ENCODE data around the gene TGFBR3L.
A peak's percentile ranks its signal among the peaks of the same experiment; 100 is the strongest.
"Not testable (repeated sequence)": the region's sequence is repeated elsewhere in the genome, so short reads cannot be mapped to it uniquely, and the experiment has no call there.

The TGFBR3L gene

DNA sequence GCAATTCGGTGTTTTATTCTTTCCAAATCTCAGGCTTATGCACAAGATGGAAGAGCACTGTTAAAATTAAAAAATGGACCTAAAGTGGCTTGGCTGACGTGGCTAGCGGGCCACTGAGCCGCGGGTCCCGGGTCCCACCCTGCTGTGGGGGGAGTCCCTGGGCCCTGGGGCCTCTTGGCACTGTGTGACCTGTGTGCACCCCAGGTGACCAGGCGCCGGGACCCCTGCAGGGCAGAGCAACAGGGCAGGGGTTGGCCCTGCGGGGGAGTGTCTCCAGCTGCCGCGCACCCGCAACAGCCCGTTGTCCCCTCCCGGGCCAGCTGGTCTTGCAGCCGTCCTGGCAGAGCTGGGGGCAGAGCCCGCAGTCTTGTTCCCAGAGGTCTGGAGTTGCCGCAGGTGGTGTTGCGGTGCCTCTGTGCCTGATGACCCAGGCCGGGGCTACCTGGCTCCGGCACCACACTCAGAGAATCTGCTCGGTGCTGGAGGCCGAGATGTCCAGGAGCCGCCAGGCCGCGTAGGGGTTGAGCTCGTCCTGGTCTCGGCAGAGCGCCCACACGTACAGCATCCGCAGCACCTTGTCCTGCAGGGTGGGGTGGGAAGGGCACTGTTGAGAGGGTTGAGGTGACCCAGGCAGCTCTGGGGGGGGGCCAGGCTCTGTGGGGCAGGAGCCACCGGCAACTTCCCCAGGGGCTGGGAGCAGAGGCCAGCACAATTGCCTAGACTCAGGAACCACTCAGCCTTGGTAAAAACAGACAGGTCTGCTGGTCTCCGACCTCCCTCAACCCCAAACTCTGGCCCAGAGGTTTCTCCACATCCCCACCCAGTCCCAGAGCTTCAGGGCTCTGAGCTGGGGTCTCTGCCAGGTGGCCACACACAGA, 12.3 kb downstream of the TGFBR3L start:
- no peak for TF ChIP-seq ZFX (IDR thresholded peaks at IDR 0.05)
- TF ChIP-seq, protein P1, sequence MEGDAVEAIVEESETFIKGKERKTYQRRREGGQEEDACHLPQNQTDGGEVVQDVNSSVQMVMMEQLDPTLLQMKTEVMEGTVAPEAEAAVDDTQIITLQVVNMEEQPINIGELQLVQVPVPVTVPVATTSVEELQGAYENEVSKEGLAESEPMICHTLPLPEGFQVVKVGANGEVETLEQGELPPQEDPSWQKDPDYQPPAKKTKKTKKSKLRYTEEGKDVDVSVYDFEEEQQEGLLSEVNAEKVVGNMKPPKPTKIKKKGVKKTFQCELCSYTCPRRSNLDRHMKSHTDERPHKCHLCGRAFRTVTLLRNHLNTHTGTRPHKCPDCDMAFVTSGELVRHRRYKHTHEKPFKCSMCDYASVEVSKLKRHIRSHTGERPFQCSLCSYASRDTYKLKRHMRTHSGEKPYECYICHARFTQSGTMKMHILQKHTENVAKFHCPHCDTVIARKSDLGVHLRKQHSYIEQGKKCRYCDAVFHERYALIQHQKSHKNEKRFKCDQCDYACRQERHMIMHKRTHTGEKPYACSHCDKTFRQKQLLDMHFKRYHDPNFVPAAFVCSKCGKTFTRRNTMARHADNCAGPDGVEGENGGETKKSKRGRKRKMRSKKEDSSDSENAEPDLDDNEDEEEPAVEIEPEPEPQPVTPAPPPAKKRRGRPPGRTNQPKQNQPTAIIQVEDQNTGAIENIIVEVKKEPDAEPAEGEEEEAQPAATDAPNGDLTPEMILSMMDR (conservative IDR thresholded peaks at IDR 0.05): no peak
- no peak overlapping the region for H3K27ac ChIP-seq

DNA sequence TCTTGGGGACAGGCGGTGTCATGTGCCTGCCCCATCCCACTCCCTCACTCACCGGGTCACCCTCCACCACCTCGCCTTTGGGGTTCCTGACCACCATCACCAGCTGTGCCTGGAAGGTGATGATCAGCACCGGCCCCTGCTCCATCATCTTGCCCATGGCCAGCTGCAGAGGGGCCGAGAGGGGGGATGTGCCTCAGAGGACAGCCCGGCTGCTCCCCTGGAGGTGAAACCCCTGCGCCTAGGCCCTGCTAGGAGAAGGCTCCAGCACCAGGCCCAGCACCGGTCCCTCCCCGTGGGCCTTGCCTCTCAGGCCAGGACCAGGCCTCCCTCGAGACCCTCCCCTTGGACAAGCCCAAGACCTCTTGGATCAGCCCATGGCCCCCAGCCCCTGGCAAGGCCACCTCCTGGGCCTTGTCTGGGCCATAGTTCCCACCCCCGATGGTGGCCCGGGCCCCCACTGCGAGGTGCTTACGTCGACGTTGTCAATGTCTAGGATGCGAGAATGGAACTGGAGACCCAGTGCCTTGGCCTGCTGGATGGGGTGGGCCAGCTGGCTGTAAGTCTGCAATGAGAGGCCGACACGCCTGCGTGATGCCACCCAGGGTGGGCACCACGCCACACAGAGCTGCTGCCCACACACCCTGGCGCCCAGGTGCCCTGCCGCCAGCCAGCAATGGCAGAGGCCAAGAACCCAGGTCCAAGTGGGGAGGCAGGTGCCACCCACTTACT, 13.1 kb downstream of the TGFBR3L start:
- no peak overlapping the region for H3K27ac ChIP-seq
- TF ChIP-seq ZFX (IDR thresholded peaks at IDR 0.05): no peak
- TF ChIP-seq, protein P1 (conservative IDR thresholded peaks at IDR 0.05): no peak

DNA sequence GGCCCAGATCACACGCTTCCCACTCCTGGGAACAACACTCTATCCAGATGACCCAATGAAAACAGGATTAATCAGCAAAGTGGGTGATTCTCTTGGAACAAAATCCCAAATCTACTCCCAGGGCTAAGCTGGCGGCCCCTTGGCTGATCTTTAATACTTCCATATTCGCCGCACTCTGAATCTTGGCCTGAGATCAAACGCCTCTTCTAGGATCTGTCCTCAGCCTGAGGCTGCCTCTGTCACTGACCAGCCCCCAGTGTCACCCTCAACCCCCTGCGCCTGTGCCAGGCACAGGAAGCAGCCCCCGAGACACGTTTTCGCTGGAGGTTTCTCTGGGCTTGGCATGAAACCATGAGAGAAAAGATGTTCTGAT, 13.7 kb downstream of the TGFBR3L start:
- no peak overlapping the region for H3K27ac ChIP-seq
- TF ChIP-seq ZFX (IDR thresholded peaks at IDR 0.05): no peak
- TF ChIP-seq, protein P1 (conservative IDR thresholded peaks at IDR 0.05): no peak

DNA sequence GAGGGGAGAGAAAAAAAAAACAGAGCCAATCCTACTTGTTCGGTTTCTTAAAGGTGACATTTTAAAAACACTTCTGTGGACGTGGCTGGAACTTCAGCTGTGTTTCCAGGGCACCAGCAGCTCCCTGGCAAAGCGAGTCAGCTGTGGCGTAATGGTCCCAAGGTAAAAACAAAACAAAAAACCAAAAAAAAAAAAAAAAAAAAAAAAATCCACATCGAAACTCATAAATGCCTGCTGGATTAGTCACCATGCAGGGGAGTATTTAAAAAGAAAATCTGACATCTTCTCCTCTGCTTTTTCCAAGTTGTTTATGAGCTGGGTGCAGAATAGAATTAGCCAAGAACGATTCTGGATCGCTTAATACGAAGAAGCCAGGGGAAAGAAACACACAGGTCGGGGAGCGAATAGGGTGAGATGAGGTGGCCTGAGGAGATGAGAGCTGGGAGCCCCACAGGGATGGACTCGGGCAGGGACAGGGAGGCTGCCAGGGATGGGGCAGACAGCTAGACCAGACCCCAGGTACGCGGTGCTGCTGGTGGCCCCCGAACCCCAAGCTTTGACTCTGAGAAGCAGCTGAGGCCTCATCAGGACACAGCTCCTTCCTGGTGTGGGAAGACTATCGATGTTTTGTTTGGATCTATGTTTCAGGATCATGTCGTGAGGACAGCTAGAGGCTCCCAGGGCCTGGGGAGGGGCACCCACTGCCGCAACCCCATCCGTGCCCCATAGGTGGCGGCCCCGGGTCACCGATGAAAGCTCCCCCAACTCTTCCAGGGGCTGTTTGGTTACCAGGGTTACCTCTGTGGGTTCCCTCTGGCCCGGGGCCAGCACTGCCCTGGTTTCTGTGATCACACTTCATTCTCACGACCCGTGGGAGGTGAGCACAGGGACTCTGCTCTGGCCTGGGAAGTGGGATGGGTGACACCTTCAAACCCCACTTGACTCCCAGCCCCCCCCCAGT, 14.4 kb downstream of the TGFBR3L start:
- no peak overlapping the region for H3K27ac ChIP-seq
- TF ChIP-seq, protein P1 (conservative IDR thresholded peaks at IDR 0.05): peak; percentile 57
- TF ChIP-seq ZFX (IDR thresholded peaks at IDR 0.05): no peak

DNA sequence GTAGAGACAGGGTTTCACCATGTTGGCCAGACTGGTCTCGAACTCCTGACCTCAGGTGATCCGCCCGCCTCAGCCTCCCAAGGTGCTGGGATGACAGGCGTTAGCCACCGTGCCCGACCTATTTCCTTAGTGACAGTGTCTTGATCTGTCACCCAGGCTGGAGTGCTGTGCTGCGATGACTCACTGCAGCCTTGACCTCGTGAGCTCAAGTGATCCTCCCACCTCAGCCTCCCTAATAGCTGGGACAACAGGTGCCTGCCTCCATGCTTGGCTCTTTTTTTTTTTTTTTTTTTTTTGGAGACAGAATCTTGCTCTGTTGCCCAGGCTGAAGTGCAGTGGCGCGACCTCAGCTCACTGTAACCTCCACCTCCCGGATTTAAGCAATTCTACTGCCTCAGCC, 15.4 kb downstream of the TGFBR3L start:
- not testable (repeated sequence) for H3K27ac ChIP-seq

DNA sequence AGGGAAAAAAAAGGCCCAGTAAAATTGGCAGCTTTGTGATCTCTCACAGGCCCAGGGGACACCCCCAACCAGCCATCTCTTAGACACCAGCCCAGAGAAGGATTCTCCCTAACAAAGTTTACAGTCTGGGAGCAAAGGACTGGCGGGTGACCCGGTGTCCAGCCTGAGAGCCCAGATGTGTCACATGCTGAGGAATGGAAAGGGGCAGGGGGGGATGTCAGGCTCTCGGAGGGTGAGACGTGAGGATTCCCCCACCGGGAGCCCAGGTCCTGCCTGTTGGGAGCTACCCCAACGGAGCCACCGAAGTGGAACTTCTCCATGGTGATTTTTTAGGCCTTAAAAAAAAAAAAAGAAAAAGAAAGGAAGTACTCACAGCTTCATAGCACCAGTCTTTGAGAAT, 16.1 kb downstream of the TGFBR3L start:
- no peak overlapping the region for H3K27ac ChIP-seq
- no peak for TF ChIP-seq ZFX (IDR thresholded peaks at IDR 0.05)
- TF ChIP-seq, protein P1 (conservative IDR thresholded peaks at IDR 0.05): no peak

DNA sequence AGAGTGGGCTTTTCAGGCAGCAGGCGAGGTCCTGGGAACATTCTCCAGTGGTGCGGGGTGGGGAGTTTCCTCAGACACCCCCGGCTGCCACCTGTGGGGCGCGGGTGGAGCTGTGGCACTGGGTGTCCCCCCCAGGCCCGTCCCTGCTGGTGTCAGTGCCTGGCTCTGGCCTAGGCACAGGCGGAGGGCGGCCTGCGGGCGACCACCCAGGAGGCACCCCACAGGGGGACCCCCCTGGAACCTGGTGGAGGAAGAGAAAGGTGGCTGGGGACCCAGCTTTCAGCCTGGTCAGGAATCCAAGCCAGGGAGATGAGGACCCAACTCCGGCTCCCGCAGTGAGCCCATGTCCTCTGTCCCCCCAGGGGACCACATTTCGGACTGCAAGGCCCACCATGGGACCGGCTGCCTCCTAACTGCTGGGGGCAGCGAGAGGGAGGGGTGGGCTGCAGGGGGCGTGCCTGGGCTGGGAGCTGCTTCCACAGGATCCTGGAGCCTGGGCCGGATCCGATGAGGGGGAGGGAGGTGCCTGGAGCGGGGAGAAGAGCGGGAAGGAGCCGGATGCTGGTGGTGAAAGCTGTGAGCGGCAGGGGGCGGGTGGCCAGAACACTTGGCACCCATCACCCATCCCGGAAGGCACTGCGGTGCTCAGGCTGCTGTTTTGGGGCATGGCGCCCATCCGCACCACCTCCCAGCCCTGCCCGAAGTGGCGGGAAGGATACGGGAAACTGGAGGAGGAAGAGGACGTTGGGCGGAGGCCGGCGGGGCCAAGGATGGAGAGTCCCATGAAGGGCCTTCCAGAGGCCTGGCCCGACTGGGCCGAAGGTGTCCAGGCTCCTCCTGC, 16.8 kb downstream of the TGFBR3L start:
- TF ChIP-seq, protein P1 (conservative IDR thresholded peaks at IDR 0.05): no peak
- no peak for TF ChIP-seq ZFX (IDR thresholded peaks at IDR 0.05)
- no peak overlapping the region for H3K27ac ChIP-seq

Data from C4-2B (cell line).